Adipocyte (in vitro differentiated cells): ENCODE results near the gene SAMD4A.
"Not testable (repeated sequence)": the region's sequence is repeated elsewhere in the genome, so short reads cannot be mapped to it uniquely, and the experiment has no call there.

ENCODE experiments used
- DNase-seq: peaks from one replicate; pipeline ENCODE4 v3.0.0-alpha.2; 2015; ENCODE audit warnings: low read depth
- H3K27me3 ChIP-seq: replicated peaks from 2 replicates; pipeline ENCODE4 v1.7.0; 2013; ENCODE audit warnings: mild to moderate bottlenecking, low read length, moderate library complexity; ENCODE audit not compliant: control insufficient read depth, insufficient read depth
- H3K36me3 ChIP-seq: 2 replicates; pipeline ENCODE4 v1.7.0; 2013; ENCODE audit warnings: low read length, mild to moderate bottlenecking, moderate library complexity; ENCODE audit not compliant: control insufficient read depth, insufficient read depth, severe bottlenecking
- H3K4me1 ChIP-seq: 2 replicates; pipeline ENCODE4 v1.7.0; 2013; ENCODE audit warnings: mild to moderate bottlenecking, low read length, moderate library complexity; ENCODE audit not compliant: control insufficient read depth, insufficient read depth
- H3K4me3 ChIP-seq: 2 replicates; pipeline ENCODE4 v1.7.0; 2013; ENCODE audit warnings: mild to moderate bottlenecking, low read length, moderate library complexity
- H3K9ac ChIP-seq: 2 replicates; pipeline ENCODE4 v1.7.0; 2013; ENCODE audit warnings: mild to moderate bottlenecking, low read length, moderate library complexity
- H3K9me3 ChIP-seq: 2 replicates; pipeline ENCODE4 v1.7.0; 2013; ENCODE audit warnings: mild to moderate bottlenecking, low read length, moderate library complexity; ENCODE audit not compliant: control insufficient read depth

The SAMD4A gene

GRCh38 chr14:54742492-54743350 lies 175.8 kb downstream of the SAMD4A start:
- no peaks in the 10 kb centered on the region for H3K9me3 ChIP-seq

GRCh38 chr14:54743382-54743781 lies 176.5 kb downstream of the SAMD4A start:
- no peak for DNase-seq

More at GRCh38 chr14:54742492-54743350, 175.8 kb downstream of the SAMD4A start:
- DNase-seq: no peak
- peaks cover 28% of the 10 kb centered on the region for H3K4me1 ChIP-seq
- H3K27me3 ChIP-seq: no peaks in the 10 kb centered on the region
- no peak overlapping the region for H3K4me3 ChIP-seq
- no peaks in the 10 kb centered on the region for H3K36me3 ChIP-seq
- no peak overlapping the region for H3K9ac ChIP-seq

GRCh38 chr14:54746019-54746418 lies 179.1 kb downstream of the SAMD4A start:
- no peak overlapping the region for H3K4me3 ChIP-seq
- DNase-seq: no peak
- H3K27me3 ChIP-seq: no peaks in the 10 kb centered on the region
- H3K9me3 ChIP-seq: no peaks in the 10 kb centered on the region
- H3K4me1 ChIP-seq: peaks cover 38% of the 10 kb centered on the region
- peaks cover 6% of the 10 kb centered on the region for H3K36me3 ChIP-seq
- H3K9ac ChIP-seq: no peak overlapping the region

More at GRCh38 chr14:54743382-54743781, 176.5 kb downstream of the SAMD4A start:
- Histone ChIP-seq H3K36me3 (no peaks in the 10 kb centered on the region), H3K27me3 (no peaks in the 10 kb centered on the region), H3K4me1 (peaks cover 24% of the 10 kb centered on the region), H3K9ac (no peak overlapping the region), H3K9me3 (no peaks in the 10 kb centered on the region), H3K4me3 (no peak overlapping the region)

GRCh38 chr14:54747616-54748015 lies 180.7 kb downstream of the SAMD4A start:
- Histone ChIP-seq H3K36me3 (peaks cover 19% of the 10 kb centered on the region), H3K27me3 (no peaks in the 10 kb centered on the region), H3K4me1 (peaks cover 38% of the 10 kb centered on the region), H3K9ac (no peak overlapping the region), H3K4me3 (no peak overlapping the region), H3K9me3 (no peaks in the 10 kb centered on the region)
- no peak for DNase-seq

- H3K9me3 ChIP-seq: no peaks in the 10 kb centered on the region
- peaks cover 21% of the 10 kb centered on the region for H3K36me3 ChIP-seq
- no peak overlapping the region for H3K4me3 ChIP-seq
- no peaks in the 10 kb centered on the region for H3K27me3 ChIP-seq
- peaks cover 38% of the 10 kb centered on the region for H3K4me1 ChIP-seq
- no peak for DNase-seq
- no peak overlapping the region for H3K9ac ChIP-seq
Observed at GRCh38 chr14:54749180-54749579, 182.3 kb downstream of the SAMD4A start.

GRCh38 chr14:54749727-54750126 lies 182.8 kb downstream of the SAMD4A start:
- Histone ChIP-seq H3K4me3 (no peak overlapping the region), H3K9ac (no peak overlapping the region), H3K27me3 (no peaks in the 10 kb centered on the region), H3K9me3 (no peaks in the 10 kb centered on the region), H3K4me1 (peaks cover 38% of the 10 kb centered on the region), H3K36me3 (peaks cover 27% of the 10 kb centered on the region)
- DNase-seq: no peak

GRCh38 chr14:54752611-54753010 lies 185.7 kb downstream of the SAMD4A start:
- not testable (repeated sequence) for H3K4me3 ChIP-seq, DNase-seq, H3K9ac ChIP-seq, H3K9me3 ChIP-seq, H3K27me3 ChIP-seq
- Histone ChIP-seq H3K4me1 (peaks cover 18% of the 10 kb centered on the region), H3K36me3 (peaks cover 44% of the 10 kb centered on the region)

GRCh38 chr14:54753396-54753795 lies 186.5 kb downstream of the SAMD4A start:
- H3K36me3 ChIP-seq: peaks cover 44% of the 10 kb centered on the region
- H3K9ac ChIP-seq, H3K4me3 ChIP-seq, DNase-seq, H3K9me3 ChIP-seq, H3K27me3 ChIP-seq: not testable (repeated sequence)
- H3K4me1 ChIP-seq: peaks cover 14% of the 10 kb centered on the region

- Histone ChIP-seq H3K9ac (no peak overlapping the region), H3K4me3 (no peak overlapping the region), H3K9me3 (no peaks in the 10 kb centered on the region), H3K36me3 (peaks cover 44% of the 10 kb centered on the region), H3K4me1 (peaks cover 14% of the 10 kb centered on the region), H3K27me3 (no peaks in the 10 kb centered on the region)
- no peak for DNase-seq
Observed at GRCh38 chr14:54754116-54754622, 187.2 kb downstream of the SAMD4A start.

- no peak for DNase-seq
- Histone ChIP-seq H3K36me3 (peaks cover 39% of the 10 kb centered on the region), H3K4me1 (peaks cover 9% of the 10 kb centered on the region), H3K9ac (no peak overlapping the region), H3K9me3 (no peaks in the 10 kb centered on the region), H3K4me3 (no peak overlapping the region), H3K27me3 (no peaks in the 10 kb centered on the region)
Observed at GRCh38 chr14:54754623-54755386, 187.9 kb downstream of the SAMD4A start.

GRCh38 chr14:54756656-54757392 lies 189.9 kb downstream of the SAMD4A start:
- Histone ChIP-seq H3K9me3 (no peaks in the 10 kb centered on the region), H3K4me3 (no peak overlapping the region), H3K27me3 (no peaks in the 10 kb centered on the region), H3K36me3 (peaks cover 50% of the 10 kb centered on the region), H3K4me1 (no peaks in the 10 kb centered on the region), H3K9ac (no peak overlapping the region)
- DNase-seq: no peak
